ENCODE data around the gene DIS3L2. TPM values are rescaled to one million over a fixed set of nuclear protein-coding genes. Genes with fewer than 3 reads are reported as not detected.

Gene DIS3L2
- total RNA-seq, 2 experiments from 2014 or later: 20.2 to 20.6 TPM

DNA sequence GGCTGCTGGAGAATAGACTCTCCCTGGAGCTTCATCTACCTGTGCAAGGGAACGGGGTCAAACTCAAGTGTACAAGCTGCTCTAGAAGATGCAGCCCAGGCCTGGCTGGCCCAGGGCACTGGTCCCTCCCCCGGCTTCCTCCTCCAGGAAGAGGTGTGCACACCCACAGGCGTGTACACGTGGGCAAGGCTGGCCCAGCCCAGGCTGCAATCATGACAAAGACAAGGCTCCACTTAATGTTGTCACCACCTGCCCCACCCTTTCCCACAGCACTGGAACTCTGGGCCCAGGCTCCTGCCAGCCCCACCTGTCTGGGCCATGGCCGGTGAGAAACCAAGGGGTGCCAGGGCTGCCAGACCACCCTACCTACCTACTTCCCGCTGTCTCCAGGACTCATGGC is 387.4 kb downstream of the DIS3L2 start:
- Histone ChIP-seq H3K4me1 (ENCODE audit: insufficient read depth, low read length, poor library complexity, severe bottlenecking) (no peaks in the 10 kb centered on the region), H3K4me2 (ENCODE audit: low read length) (no peak overlapping the region), H3K9me3 (ENCODE audit: low read length) (no peaks in the 10 kb centered on the region), H4K20me1 (ENCODE audit: insufficient read depth, low read length) (no peaks in the 10 kb centered on the region), H3K36me3 (ENCODE audit: insufficient read depth, low read length) (no peaks in the 10 kb centered on the region), H3K9me2 (ENCODE audit: insufficient read depth, low read length) (no peaks in the 10 kb centered on the region), H3K79me2 (ENCODE audit: insufficient read depth, low read depth, low read length) (no peaks in the 10 kb centered on the region), H2AFZ (ENCODE audit: low read length) (no peak overlapping the region), H3K27ac (ENCODE audit: low read depth, low read length, poor library complexity, severe bottlenecking) (no peak overlapping the region), H3K4me3 (ENCODE audit: low read depth, low read length, poor library complexity, severe bottlenecking) (no peak overlapping the region)
- ChIA-PET CTCF (ENCODE audit: unreplicated experiment) (no interaction called here), POLR2A (no interaction called here)
- intact Hi-C loops (cut with micrococcal nuclease; ENCODE audit: unreplicated experiment): no loop called here
- no TSS peak for BruUV-seq (replicated peaks)
- no peak for DNase-seq (ENCODE audit: low spot score)
- TF ChIP-seq CTCF (conservative IDR thresholded peaks at IDR 0.05; ENCODE audit: low read length): no peak
- no peak for TF ChIP-seq EZH2phosphoT487 (IDR thresholded peaks at IDR 0.05; ENCODE audit: borderline replicate concordance, low read depth, low read length)

- ChIA-PET POLR2A (no interaction called here), CTCF (ENCODE audit: unreplicated experiment) (interaction anchor here (0.5 kb wide), 1 partner anchor 1444 kb away, joined by 3 read pairs; no protein-coding TSS in a partner anchor)
- no peak for TF ChIP-seq CTCF (conservative IDR thresholded peaks at IDR 0.05; ENCODE audit: low read length)
- TF ChIP-seq EZH2phosphoT487 (IDR thresholded peaks at IDR 0.05; ENCODE audit: borderline replicate concordance, low read depth, low read length): no peak
- no peaks in the 10 kb centered on the region for H3K79me2 ChIP-seq (ENCODE audit: insufficient read depth, low read depth, low read length)
- no peaks in the 10 kb centered on the region for H4K20me1 ChIP-seq (ENCODE audit: insufficient read depth, low read length)
- no peak overlapping the region for H3K27ac ChIP-seq (ENCODE audit: low read depth, low read length, poor library complexity, severe bottlenecking)
- H3K4me3 ChIP-seq (ENCODE audit: low read depth, low read length, poor library complexity, severe bottlenecking): no peak overlapping the region
- DNase-seq (ENCODE audit: low spot score): no peak
- H2AFZ ChIP-seq (ENCODE audit: low read length): no peak overlapping the region
- H3K9me2 ChIP-seq (ENCODE audit: insufficient read depth, low read length): no peaks in the 10 kb centered on the region
- BruUV-seq (replicated peaks): no TSS peak
- H3K36me3 ChIP-seq (ENCODE audit: insufficient read depth, low read length): no peaks in the 10 kb centered on the region
- H3K9me3 ChIP-seq (ENCODE audit: low read length): no peaks in the 10 kb centered on the region
- intact Hi-C loops (cut with micrococcal nuclease; ENCODE audit: unreplicated experiment): no loop called here
- H3K4me2 ChIP-seq (ENCODE audit: low read length): no peak overlapping the region
- H3K4me1 ChIP-seq (ENCODE audit: insufficient read depth, low read length, poor library complexity, severe bottlenecking): no peaks in the 10 kb centered on the region
Observed at GRCh38 chr2:232349546-232349945, 388.0 kb downstream of the DIS3L2 start.

GRCh38 chr2:232349946-232350635 is 388.6 kb downstream of the DIS3L2 start:
- no TSS peak for BruUV-seq (replicated peaks)
- DNase-seq (ENCODE audit: low spot score): no peak

More at GRCh38 chr2:232349946-232350635, 388.6 kb downstream of the DIS3L2 start:
- TF ChIP-seq EZH2phosphoT487 (IDR thresholded peaks at IDR 0.05; ENCODE audit: borderline replicate concordance, low read depth, low read length): no peak
- TF ChIP-seq CTCF (conservative IDR thresholded peaks at IDR 0.05; ENCODE audit: low read length): no peak
- no peaks in the 10 kb centered on the region for H3K36me3 ChIP-seq (ENCODE audit: insufficient read depth, low read length)
- H3K4me1 ChIP-seq (ENCODE audit: insufficient read depth, low read length, poor library complexity, severe bottlenecking): no peaks in the 10 kb centered on the region
- no peaks in the 10 kb centered on the region for H3K9me2 ChIP-seq (ENCODE audit: insufficient read depth, low read length)
- H3K79me2 ChIP-seq (ENCODE audit: insufficient read depth, low read depth, low read length): no peaks in the 10 kb centered on the region
- H3K27ac ChIP-seq (ENCODE audit: low read depth, low read length, poor library complexity, severe bottlenecking): no peak overlapping the region
- no peak overlapping the region for H3K4me3 ChIP-seq (ENCODE audit: low read depth, low read length, poor library complexity, severe bottlenecking)
- no peaks in the 10 kb centered on the region for H3K9me3 ChIP-seq (ENCODE audit: low read length)
- POLR2A ChIA-PET: no interaction called here
- H2AFZ ChIP-seq (ENCODE audit: low read length): no peak overlapping the region
- H3K4me2 ChIP-seq (ENCODE audit: low read length): no peak overlapping the region
- H4K20me1 ChIP-seq (ENCODE audit: insufficient read depth, low read length): no peaks in the 10 kb centered on the region
- intact Hi-C loops (cut with micrococcal nuclease; ENCODE audit: unreplicated experiment): no loop called here
- CTCF ChIA-PET (ENCODE audit: unreplicated experiment): interaction anchor here (0.5 kb wide), 1 partner anchor 1444 kb away, joined by 3 read pairs; no protein-coding TSS in a partner anchor

Data from OCI-LY7 (cell line).